ENCODE measurements around the gene ANKRD33B. TPM values are rescaled to one million over a fixed set of nuclear protein-coding genes. Genes with fewer than 3 reads are reported as not detected.

Gene ANKRD33B
- total and polyA plus RNA-seq, 2 of the 8 experiments (the other 6 are each of a cell fraction or from before 2014, with no cell fraction given): 6.9 to 20.6 TPM

- H3K79me2 ChIP-seq (ENCODE audit: control insufficient read depth in 1 of 2, insufficient read depth in 2 of 2, low read length in 2 of 2): no peaks in the 10 kb centered on the region
- no peak overlapping the region for H3K4me3 ChIP-seq (ENCODE audit: extremely low read depth in 1 of 4, insufficient read depth in 2 of 4, low read depth in 3 of 4, low read length in 4 of 4)
- no peak overlapping the region for H4K91ac ChIP-seq (replicated peaks; ENCODE audit: insufficient read length, low read length)
- H2AK5ac ChIP-seq (ENCODE audit: low read depth, low read length): no peak overlapping the region
- H2BK20ac ChIP-seq (ENCODE audit: low read length): no peak overlapping the region
- no peak overlapping the region for H3K9ac ChIP-seq (replicated peaks in 1 of 4; ENCODE audit: extremely low read depth in 1 of 4, low read depth in 3 of 4, low read length in 3 of 4)
- 92% methylated on average over 5 of the region's 5 CpGs; no CpG with 5 or more reads in 1 of the 2 experiments for WGBS, 2 experiments (ENCODE audit: extremely low coverage in 1 of 2, insufficient coverage in 1 of 2, insufficient read length in 1 of 2, insufficient replicate concordance in 2 of 2, low coverage in 1 of 2, low lambda C conversion rate in 2 of 2, missing lambda C conversion rate in 1 of 2)
- H3K4ac ChIP-seq (replicated peaks; ENCODE audit: insufficient read length, low read depth, low read length): no peak overlapping the region
- no peak overlapping the region for H3K27ac ChIP-seq (ENCODE audit: low read depth, low read length)
- H3K23ac ChIP-seq (ENCODE audit: insufficient read length): no peak overlapping the region
- H4K20me1 ChIP-seq (replicated peaks in 1 of 2; ENCODE audit: control insufficient read depth in 1 of 2, insufficient read depth in 2 of 2, low read length in 2 of 2): peaks cover 1 to 2% of the 10 kb centered on the region in 2 experiments
- no peak for TF ChIP-seq TEAD4 (IDR thresholded peaks at IDR 0.05; ENCODE audit: low read depth, low read length)
- no peak for TF ChIP-seq SP2 (IDR thresholded peaks at IDR 0.05; ENCODE audit: low read length)
- TF ChIP-seq JUN (IDR thresholded peaks at IDR 0.05; ENCODE audit: low read depth, low read length): no peak
- no peak for TF ChIP-seq NANOG (IDR thresholded peaks at IDR 0.05; ENCODE audit: insufficient read depth, low read depth, low read length, poor library complexity, severe bottlenecking)
- TF ChIP-seq HDAC2 (IDR thresholded peaks at IDR 0.05; ENCODE audit: borderline replicate concordance in 1 of 2, low read depth in 2 of 2, low read length in 2 of 2): no peak
- TF ChIP-seq EP300 (IDR thresholded peaks at IDR 0.05; ENCODE audit: borderline replicate concordance in 1 of 2, low read depth in 2 of 2, low read length in 2 of 2): no peak
- no peak for TF ChIP-seq SAP30 (IDR thresholded peaks at IDR 0.05; ENCODE audit: insufficient read depth, insufficient replicate concordance, low read length)
- no peak for TF ChIP-seq SIRT6 (IDR thresholded peaks at IDR 0.05; ENCODE audit: low read length)
- no peak for TF ChIP-seq NRF1 (IDR thresholded peaks at IDR 0.05; ENCODE audit: low read depth, low read length)
- TF ChIP-seq BACH1 (IDR thresholded peaks at IDR 0.05; ENCODE audit: low read length): no peak
- no peak for TF ChIP-seq RXRA (IDR thresholded peaks at IDR 0.05; ENCODE audit: insufficient read depth, low read depth, low read length)
- H3K4me1 ChIP-seq (replicated peaks in 1 of 4; ENCODE audit: control insufficient read depth in 3 of 4, insufficient read depth in 4 of 4, low read length in 3 of 4): peaks cover 0 to 13% (median 6%) of the 10 kb centered on the region in 4 experiments; a peak in 6 of 7 replicates
- DNase-seq (ENCODE audit: low read depth in 1 of 2, low spot score in 2 of 2) (no peak), FAIRE-seq (no peak)
- no peak overlapping the region for H4K8ac ChIP-seq (ENCODE audit: extremely low read depth, insufficient read depth, low read length)
- H2BK5ac ChIP-seq (ENCODE audit: low read depth, low read length): no peak overlapping the region
- H3K36me3 ChIP-seq (ENCODE audit: control insufficient read depth in 2 of 4, insufficient read depth in 4 of 4, low read length in 3 of 4): no peaks in the 10 kb centered on the region
- POLR2A ChIA-PET (ENCODE audit: partially characterized antibody): interaction anchor here (0.6 to 1.4 kb wide), 2 partner anchors 10 to 165 kb away, joined by 4 to 6 read pairs; no protein-coding TSS in a partner anchor
- H3K9me3 ChIP-seq (ENCODE audit: insufficient read depth in 2 of 2, low read depth in 1 of 2, low read length in 1 of 2): no peaks in the 10 kb centered on the region
- H3K27me3 ChIP-seq (replicated peaks in 1 of 4; ENCODE audit: control insufficient read depth in 3 of 4, extremely low read depth in 1 of 4, insufficient read depth in 3 of 4, low read length in 3 of 4): no peaks in the 10 kb centered on the region
- no peak overlapping the region for H4K5ac ChIP-seq (ENCODE audit: insufficient read length, low read depth, low read length)
- CTCF ChIA-PET (ENCODE audit: partially characterized antibody): interaction anchor here (0.6 to 5.6 kb wide), 13 partner anchors 8 to 937 kb away, joined by 3 to 38 read pairs (median 4); no protein-coding TSS in a partner anchor
- no peaks in the 10 kb centered on the region for H3K23me2 ChIP-seq (ENCODE audit: low read depth, low read length)
- H3K79me1 ChIP-seq (ENCODE audit: low read depth, low read length): no peaks in the 10 kb centered on the region
- no peak overlapping the region for H3K56ac ChIP-seq (replicated peaks; ENCODE audit: insufficient read length, low read depth, low read length)
- H3K18ac ChIP-seq (ENCODE audit: extremely low read depth, low read length): no peak overlapping the region
- no peak overlapping the region; the same call in 1 of the 2 replicates for H2BK12ac ChIP-seq (ENCODE audit: low read depth, low read length)
- no peak overlapping the region for H3K14ac ChIP-seq (ENCODE audit: insufficient read length)
- no peak overlapping the region for H2AFZ ChIP-seq (ENCODE audit: low read length)
- no peak overlapping the region for H3K4me2 ChIP-seq (ENCODE audit: insufficient read depth in 1 of 2, low read depth in 2 of 2, low read length in 2 of 2)
- no peak overlapping the region for H2BK120ac ChIP-seq (replicated peaks; ENCODE audit: low read depth, low read length)
- peak overlapping the region; percentile 40; the same call in 1 of the 2 replicates for H2BK15ac ChIP-seq (ENCODE audit: low read length)
Measured at GRCh38 chr5:10699281-10699874, 135.5 kb downstream of the ANKRD33B start.
